Head of caudate nucleus (tissue), 42 donors: Measurements from ENCODE around the gene IL11RA.
"Not testable (repeated sequence)": the region's sequence is repeated elsewhere in the genome, so short reads cannot be mapped to it uniquely, and the experiment has no call there.

Source experiments
- DNase-seq, 42 donors: peaks; one replicate each; pipeline versions ENCODE4 v3.0.0 to v3.0.0-alpha.2; 2020 to 2021; ENCODE audit warnings: mixed read lengths in 7 of 42
- intact Hi-C: fragments of 100-400 bp; cut with DNase I; formaldehyde crosslinking; loops from one replicate; pipeline ENCODE4 v1.15.0; 2022

Gene IL11RA

DNA sequence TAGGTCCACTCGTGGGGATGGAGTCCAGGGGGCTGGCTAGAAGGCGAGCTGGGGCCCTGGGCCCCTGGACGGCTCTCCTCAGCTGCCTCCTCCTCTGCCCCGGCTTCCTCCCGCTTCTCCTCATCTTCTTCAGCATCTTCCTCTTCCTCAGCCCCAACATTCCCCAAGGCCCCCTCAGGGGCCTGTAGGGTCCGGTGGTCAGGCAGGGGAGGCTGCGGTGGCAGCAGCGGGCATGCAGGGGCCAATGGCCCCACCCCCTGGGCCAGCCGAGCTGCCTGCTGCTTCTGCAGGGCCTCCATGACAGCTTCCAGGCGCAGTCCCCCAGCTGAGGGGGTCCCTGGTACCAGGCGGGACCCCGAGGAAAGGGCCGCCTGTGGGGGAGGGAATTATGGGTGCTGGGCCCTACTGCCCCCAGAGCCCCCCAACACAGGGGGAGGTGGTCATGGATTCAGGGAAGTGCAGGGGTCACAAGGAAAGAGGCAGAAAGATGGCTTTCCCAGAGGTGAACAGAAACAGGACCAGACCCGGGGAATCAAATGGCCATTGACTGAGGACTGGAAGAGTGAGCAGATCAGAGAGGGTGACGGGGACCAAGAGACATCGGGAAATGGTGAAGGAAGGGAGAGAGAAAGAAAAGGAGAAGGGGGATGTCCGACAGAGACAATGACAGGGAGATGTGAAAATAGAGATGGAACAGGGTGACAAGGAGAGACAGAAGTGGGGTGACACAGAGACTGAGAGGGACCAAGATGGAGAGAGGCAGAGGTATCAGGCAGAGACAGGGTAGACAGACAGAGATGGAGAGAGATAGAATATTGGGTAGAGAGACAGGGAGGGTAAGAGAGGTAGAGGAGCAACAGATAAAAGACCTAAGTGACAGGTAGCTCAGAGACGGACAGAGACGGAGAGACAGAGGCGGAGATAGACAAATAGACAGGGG lies 24.0 kb upstream of the IL11RA start:
- intact Hi-C loops = no loop called here
- DNase-seq = no peak

DNA sequence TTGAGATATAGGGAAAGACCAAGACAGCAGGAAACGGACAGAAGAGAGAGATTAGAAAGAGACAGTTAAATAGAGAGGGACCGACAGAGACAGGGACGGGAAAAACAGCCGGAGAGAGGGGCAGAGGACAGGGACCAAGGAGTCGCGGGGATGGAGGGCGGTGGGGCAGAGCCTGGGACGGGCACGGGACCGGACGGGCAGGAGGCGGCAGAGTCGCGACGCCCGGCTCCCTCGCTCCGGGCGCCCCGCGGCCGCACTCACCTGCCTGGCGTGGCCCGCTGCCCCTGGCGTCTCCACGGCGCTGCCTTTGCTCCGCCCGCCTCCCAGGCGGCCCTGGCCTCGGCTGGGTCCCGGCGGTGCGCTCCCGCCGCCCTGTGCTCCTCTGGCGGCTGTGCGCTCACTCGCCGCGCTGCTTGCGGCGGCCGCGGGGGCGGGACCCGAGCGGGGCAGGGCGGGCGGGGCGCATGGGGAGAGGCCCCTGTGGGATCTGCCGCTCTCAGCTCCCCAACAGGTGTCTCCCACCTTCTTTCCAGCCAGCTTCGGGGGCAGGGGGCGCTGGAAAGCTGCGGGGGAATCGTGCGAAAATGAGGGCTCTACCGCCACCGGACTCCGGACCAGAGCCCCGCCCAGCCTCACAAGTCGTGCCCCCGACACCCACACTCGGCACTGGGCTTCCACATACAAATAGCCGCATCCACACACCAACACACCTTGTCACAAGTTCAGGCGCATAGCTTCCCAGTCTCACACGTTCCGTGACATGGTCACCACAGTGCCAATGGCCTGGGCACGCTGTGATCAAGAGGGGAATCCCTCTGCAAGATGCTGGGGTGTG lies 23.1 kb upstream of the IL11RA start, which contains the start of gene ARID3C:
TSS of gene ARID3C (minus strand) at position 411 of the 835 bp plus-strand sequence. CDS start 1,052 bp downstream, outside the sequence.
- peak in 4 of 42 donors; percentile 38 to 46 (median 42) for DNase-seq
- intact Hi-C loops = no loop called here

DNA sequence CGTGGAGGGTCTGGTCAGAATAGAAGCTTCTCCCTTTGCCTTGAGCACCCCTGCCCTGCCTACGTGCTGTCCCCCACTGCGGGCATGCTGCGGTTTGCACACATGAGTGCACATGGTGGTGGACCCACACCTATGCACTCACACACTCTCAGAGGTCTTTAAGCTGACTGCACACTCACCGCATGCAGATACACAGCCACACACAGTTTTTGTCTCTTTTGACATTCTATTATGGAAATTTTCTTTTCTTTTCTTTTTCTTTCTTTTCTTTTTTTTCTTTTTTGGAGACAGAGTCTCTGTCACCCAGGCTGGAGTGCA lies 22.5 kb upstream of the IL11RA start:
- intact Hi-C loops = no loop called here
- no peak for DNase-seq

DNA sequence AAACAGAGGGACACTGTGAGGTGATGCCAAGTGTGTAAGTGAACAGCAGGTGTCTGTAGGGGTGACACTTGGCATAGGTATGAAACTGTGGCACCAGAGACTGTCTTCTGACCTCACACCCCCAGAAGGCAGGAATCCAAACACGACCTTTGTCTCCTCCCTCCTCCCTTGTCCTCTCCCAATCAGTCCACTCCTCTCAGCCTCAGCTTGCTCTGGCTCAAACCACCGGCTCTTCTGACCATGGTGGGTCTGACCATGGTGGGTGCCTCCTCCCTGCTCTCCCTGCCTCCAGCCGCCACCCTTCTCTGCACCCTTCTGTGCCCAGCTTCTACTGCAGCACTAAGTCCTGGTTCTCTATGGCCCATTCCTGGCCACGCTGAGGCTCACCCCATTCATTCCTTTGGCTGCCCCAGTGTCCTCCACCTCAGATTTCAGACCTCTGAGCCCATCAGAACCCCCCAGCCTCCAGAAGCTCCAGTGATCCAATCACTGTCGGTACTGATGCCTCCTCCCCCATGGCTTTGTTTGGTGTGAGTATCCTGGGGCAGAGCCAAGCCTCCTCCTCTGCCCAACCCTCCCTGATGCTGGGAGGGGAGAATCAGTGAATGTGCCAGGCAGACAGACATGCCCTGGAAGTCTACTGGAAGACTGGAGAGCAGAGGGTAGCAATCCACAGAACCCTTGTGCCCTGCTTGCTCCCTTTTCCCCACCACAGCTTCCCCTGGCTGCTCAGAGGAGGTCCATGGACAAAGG lies 21.4 kb upstream of the IL11RA start:
- intact Hi-C loops = no loop called here
- DNase-seq = no peak

DNA sequence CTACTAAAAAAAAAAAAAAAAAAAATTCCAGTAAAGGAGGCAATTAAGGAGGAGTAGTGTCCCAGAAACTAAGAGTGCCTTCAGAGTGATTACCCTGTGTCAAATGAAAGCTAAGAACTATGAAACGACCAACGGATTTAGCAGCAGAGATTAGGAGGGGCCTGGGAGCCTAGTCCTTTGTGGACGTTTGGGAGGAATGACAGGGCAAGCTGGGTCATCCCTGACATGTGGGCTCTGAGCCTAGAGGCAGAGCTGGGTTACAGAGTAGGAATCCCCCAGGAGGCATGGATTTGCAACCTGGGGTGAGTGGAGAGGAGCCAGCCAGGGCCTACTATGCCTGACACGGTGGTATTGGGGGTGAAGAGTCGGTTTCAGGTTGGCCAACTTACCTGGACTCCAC lies 18.8 kb upstream of the IL11RA start:
- no peak for DNase-seq

DNA sequence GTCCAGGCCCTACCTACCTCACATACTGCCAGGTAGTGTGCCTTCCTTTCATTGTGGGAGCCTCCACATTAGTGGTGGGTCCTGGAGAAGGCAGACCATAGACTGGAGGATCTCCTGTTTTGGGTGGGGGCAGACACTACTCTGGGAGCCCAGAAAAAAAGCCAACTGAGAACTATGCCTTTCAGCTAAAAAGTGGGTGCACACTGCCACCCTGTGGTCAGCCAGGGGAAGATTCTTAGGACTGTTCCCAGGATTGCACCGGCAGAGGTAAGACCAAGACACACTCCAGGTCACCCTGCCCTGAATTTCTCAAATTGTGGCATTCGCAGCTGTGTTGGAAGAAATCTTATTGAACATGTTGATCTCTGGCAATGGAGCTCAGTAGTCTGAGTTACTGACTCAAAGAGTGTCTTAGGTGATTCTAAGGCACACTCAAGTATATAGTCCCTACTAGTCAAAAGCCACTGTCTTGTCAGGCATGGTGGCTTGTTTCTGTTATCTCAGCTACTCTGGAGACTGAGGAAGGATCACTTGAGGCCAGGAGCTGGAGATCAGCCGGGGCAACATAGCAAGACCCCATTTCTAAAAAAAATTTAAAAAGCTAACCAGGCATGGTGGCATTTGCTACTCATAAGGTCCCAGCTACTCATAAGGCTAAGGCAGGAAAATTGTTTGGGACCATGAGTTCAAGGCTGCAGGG lies 18.0 kb upstream of the IL11RA start:
- peak; percentile 55 to 89 (median 78) for DNase-seq
- intact Hi-C loops = no loop called here

More for the DNA sequence above, 18.8 kb upstream of the IL11RA start:
- intact Hi-C loops = no loop called here

DNA sequence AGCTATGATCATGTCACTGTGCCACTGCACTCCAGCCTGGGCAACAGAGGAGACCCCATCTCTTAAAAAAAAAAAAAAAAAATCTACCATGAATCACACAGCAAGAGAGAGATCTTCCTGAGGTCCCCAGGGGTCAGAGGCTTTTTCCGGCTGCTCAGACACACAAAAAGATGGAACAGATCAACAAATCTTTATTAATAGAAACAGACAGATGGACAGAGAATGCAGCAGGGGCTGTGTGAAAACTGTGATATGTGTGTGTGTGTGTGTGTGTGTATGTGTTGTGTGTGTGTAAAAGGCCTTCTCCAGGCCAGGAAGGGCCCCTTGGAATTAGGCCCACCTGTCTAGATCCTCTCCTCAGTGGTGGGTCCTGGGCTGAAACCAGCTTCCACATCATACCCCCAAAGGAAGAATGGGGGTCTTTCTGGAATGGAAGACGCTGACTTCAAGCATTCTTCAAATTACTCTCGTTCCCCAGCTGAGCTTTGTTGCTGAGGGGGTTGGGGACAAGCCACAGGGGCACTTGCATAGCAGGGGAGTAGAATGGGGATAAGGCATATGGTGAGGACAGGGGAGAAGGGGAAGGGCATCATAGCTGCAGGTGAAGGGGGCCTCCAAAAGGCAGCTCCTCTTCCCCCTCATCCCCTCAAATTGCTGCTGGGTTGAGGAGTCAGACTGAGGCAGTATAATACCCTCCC lies 17.3 kb upstream of the IL11RA start:
- intact Hi-C loops = no loop called here
- no peak for DNase-seq

DNA sequence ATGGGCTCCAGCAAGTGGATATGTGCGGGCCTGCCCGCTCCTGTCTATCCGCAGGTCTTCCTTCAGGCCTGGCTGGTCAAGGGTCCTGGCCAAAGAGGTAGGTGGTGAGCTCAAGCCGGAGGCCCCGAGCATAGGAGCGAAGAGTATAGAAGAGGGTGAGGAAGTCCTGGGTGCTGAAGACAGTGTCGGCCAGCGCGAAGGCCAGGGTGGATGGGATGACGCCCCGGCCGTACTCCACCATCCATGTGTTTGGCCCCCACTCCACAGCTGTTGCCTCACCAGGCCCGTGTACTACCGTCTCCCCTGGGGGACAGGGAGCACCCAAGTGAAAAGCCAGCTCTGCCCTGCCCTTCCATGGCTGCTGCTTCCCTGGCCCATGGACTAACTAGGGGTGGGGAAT lies 16.4 kb upstream of the IL11RA start:
- intact Hi-C loops = no loop called here
- DNase-seq = no peak

DNA sequence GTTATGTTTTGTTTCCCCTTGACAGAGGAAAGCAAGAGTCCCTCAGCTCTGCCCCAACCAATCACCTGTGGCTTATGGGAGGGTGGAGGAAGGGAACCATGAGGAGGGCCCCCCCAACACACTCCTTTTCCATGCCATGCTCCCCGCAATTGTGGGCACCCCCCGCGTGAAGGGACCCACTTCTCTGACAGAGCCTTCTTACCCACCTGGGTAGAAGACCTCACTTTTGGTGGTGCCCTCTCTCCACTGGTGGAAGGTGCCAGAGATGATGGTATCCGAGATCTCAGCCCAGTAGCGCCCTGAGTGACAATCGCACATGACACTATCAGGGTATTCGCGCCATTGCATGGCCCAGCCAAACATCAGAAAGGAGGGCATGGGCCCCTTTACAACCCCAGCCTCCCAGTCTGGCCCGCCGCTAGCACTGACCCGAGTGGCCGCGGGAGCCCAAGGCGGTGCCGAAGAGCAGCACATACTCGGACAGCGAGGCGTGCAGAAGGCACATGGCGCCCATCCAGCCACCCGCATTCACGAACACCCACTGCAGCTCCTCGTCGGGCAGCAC lies 15.1 kb upstream of the IL11RA start:
- intact Hi-C loops = no loop called here
- peak in 13 of 42 donors; percentile 35 to 71 (median 50) for DNase-seq

DNA sequence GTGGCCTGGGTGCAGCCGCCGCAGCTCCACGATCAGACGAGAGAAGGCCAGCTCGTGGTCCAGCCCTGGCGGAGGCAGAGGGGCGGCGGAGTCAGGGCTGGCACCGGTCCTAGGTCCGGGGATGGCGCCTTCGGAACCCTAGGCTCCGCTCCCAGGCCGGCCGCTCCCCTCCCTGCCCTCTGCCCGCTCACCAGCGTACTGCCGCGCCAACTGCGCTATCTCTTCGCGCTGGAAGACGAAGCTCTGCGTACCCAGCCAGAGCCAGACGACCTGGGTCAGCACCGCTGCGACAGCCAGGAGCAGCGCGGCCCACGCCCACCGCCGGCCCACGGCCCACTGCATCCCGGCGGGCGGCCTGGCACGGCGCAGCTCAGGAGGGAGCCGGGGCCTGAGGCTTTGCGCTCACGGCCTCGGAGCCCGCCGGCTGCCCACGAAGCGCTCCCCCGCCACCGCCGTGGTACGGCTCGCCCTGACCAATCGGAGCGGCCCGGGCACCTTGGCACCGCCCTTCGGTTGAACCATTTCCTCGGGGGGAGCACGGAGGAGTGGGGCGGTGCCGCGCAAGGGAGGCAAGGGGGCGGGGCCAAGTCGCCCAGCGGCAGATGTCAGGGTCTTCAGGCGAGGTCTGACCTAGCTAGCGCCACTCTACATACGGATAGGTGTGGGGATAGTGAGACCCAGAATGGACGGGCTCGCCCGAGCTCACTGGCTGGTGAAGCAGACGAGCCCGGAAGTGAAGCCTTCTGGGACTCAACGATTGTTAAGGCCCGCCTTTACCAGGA lies 14.4 kb upstream of the IL11RA start, which contains the start of gene SIGMAR1:
TSS of gene SIGMAR1 (minus strand) at position 432 of the 782 bp plus-strand sequence. CDS start at position 342, 90 bp downstream.
- intact Hi-C loops = no loop called here
- DNase-seq = peak; percentile 87 to 99 (median 97)

DNA sequence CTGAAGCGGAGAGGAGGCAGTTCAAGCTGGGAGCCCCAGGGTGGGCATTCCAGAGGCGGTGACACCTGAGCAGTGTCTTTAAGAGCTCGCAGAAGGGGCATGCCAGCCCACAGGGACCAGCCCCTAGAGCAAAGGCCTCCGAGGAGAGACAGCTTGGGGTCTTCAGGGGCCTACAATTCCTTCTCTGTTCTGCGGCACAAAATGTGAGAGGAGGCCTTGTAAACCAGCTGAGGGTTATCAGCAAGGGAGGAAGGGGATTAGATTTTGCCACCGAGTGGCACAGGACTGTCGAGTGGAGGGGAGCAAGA lies 13.9 kb upstream of the IL11RA start:
- DNase-seq = no peak
- intact Hi-C loops = no loop called here

DNA sequence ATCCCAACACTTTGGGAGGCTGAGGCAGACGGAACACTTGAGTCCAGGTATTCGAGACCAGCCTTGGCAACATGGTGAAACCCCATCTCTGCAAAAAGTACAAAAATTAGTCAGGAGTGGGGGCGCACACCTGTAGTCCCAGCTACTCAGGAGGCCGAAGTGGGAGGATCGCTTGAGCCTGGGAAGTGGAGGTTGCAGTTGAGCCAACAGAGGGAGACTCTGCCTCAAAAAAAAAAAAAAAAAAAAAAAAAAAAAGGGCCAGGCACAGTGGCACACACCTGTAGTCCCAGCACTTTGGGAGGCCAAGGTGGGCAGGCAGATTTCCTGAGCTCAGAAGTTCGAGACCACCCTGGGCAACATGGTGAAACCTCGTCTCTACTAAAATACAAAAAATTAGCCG lies 12.7 kb upstream of the IL11RA start:
- intact Hi-C loops, DNase-seq: not testable (repeated sequence)

DNA sequence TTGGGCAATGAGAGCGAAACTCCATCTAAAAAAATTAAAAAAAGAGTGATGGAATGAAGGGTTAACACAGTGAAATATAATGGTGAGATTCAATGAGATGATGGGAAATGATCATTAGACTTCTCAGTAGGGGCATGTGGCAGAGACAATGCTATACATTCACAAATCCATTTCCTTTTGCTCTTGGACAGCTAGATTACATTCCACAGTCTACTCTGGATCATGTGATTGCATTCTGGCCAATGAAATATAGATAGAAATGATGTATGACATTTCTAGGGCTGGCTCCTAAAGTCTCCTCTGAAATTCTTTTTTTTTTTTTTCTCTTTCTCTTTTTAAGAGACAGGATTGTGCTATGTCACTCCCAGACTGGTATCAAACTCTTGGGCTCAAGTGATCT lies 9.3 kb upstream of the IL11RA start:
- no peak for DNase-seq
- intact Hi-C loops = no loop called here

DNA sequence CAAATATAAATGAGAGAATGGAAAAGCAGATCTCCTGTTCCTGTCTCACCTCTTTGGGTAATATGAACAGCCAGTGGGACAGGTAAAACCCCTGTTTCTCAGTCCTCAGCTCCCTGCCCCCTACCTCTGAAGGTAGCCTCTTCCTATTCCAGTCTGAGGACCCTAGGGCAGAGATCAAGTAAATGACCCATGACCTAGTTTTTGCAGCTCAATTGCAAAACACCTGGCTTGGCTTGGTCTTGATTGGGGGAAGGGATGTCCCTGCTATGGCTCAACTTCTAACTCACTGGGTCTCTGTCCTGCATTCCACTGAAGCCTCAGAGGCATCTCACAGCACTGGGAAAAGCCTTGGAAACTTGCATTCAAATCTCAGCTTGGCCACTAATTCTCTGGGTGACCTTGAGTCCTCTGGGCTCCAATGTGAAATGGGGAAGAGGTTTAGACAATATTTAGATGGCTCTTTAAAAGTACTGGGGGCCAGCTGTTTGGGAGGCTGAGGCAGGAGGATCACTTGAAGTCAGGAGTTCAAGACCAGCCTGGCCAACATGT lies 7.1 kb upstream of the IL11RA start:
- no peak for DNase-seq
- intact Hi-C loops = no loop called here

DNA sequence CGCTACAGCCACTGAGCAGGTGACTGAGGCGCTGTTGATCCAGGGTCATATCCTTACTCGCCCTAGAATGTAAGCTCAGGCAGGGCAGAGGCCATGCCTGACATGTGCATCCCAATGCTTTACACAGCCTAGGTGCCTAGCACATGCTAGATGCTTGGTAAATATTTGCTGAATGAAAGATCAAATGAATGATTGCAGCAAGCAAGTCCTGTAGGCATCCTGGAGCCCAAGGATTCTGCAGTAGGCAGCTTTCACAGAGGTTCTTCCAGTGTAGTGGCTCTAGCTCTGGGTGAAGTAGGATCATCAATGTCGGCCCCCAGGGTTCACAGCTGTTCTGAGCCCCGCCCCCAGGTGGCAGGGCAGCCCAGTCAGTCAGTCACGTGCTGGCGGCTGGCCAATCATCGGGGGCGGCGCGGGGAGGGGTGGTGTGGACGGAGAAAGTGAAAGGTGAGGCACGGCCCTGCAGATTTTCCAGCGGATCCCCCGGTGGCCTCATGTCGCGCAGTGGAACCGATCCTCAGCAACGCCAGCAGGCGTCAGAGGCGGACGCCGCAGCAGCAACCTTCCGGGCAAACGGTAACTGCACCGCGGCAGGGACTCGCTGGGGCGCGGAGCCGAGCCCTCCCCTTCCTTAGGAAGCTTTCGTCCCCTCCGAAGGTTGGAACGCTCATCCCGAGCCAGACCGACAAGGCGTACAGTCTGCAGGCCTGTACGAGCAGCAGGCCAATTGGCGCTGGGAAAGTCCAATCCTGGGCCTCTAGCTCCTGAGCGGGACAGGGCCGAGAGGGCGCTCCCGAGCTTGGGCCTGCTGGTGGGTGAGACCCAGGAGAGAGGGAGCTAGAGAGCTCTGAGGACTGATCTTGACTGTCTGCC lies 5.5 kb upstream of the IL11RA start, which contains the start of gene GALT:
TSS of gene GALT (plus strand) at position 465 of the 873 bp plus-strand sequence. CDS start at position 495, 30 bp downstream.
- peak; percentile 86 to 98 (median 94) for DNase-seq
- intact Hi-C loops = no loop called here

DNA sequence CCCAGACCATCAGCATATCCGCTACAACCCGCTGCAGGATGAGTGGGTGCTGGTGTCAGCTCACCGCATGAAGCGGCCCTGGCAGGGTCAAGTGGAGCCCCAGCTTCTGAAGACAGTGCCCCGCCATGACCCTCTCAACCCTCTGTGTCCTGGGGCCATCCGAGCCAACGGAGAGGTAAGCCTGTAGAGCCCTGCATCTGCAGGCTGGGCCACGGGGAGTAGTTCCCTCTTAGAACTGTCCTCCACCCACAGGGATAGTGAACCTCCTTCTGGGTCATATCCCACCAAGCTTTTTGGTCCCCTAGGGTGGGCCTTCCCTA lies 4.9 kb upstream of the IL11RA start:
- DNase-seq = no peak
- intact Hi-C loops = no loop called here
